Lower leg skin (tissue), 4 donors: Measurements from ENCODE around the gene NCF2. TPM values are rescaled to one million over a fixed set of nuclear protein-coding genes. Genes with fewer than 3 reads are reported as not detected.

Experiments
- DNase-seq, 2 donors: peaks; one replicate each; pipeline ENCODE4 v3.0.0-alpha.2; 2019; ENCODE audit warnings: low spot score in 2 of 2
- H3K4me3 ChIP-seq: fragments of 200-600 bp; sonication (generic); 2 replicates; pipeline ENCODE4 v1.5.1; 2017; ENCODE audit warnings: mild to moderate bottlenecking, low read depth; ENCODE audit not compliant: poor library complexity, severe bottlenecking
- CTCF ChIP-seq, 3 donors: fragments of 450-650 bp; IDR thresholded peaks; one replicate each; pipeline ENCODE4 v1.5.1; 2016; ENCODE audit warnings: antibody characterized with exemption in 3 of 3, mild to moderate bottlenecking in 3 of 3, moderate library complexity in 2 of 3
- POLR2A ChIP-seq, 2 donors: fragments of 450-650 bp; IDR thresholded peaks; one replicate each; pipeline ENCODE4 v1.6.1; 2016 to 2017; ENCODE audit warnings: antibody characterized with exemption in 2 of 2, mild to moderate bottlenecking in 1 of 2, moderate library complexity in 1 of 2
- WGBS, 2 donors: methylation state at CpG; one replicate each; pipeline ENCODE4 v1.1.5; 2018; 5-methylcytosine and 5-hydroxymethylcytosine counted together
- intact Hi-C: fragments of 100-400 bp; cut with DNase I; formaldehyde crosslinking; loops from one replicate; pipeline ENCODE4 v1.15.0; 2023; ENCODE audit warnings: low total_unique reads
- total RNA-seq, 4 donors: library from RNA; depleted of rRNA; stranded (reverse); fragments of >200 nt; gene quantifications; one replicate each; pipeline ENCODE4 v1.1.0, GENCODE V29; 2016

Gene NCF2, protein sequence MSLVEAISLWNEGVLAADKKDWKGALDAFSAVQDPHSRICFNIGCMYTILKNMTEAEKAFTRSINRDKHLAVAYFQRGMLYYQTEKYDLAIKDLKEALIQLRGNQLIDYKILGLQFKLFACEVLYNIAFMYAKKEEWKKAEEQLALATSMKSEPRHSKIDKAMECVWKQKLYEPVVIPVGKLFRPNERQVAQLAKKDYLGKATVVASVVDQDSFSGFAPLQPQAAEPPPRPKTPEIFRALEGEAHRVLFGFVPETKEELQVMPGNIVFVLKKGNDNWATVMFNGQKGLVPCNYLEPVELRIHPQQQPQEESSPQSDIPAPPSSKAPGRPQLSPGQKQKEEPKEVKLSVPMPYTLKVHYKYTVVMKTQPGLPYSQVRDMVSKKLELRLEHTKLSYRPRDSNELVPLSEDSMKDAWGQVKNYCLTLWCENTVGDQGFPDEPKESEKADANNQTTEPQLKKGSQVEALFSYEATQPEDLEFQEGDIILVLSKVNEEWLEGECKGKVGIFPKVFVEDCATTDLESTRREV
- total RNA-seq = 10 to 100 TPM; 26.6 to 58.2 (median 33.4) TPM

- intact Hi-C loops = no loop called here
- TF ChIP-seq CTCF (IDR thresholded peaks at IDR 0.05) (no peak), POLR2A (IDR thresholded peaks at IDR 0.05) (no peak)
- DNase-seq = no peak
- H3K4me3 ChIP-seq = no peak within 1 kb of the TSS
- WGBS, 2 donors = 48 to 53% methylated on average over 6 of the region's 6 CpGs
These were observed at the start of gene NCF2 for GRCh38 chr1:183590244-183591191. TSS of gene NCF2 (minus strand) at chr1:183590459. CDS start at chr1:183590329, 130 bp downstream.

DNA sequence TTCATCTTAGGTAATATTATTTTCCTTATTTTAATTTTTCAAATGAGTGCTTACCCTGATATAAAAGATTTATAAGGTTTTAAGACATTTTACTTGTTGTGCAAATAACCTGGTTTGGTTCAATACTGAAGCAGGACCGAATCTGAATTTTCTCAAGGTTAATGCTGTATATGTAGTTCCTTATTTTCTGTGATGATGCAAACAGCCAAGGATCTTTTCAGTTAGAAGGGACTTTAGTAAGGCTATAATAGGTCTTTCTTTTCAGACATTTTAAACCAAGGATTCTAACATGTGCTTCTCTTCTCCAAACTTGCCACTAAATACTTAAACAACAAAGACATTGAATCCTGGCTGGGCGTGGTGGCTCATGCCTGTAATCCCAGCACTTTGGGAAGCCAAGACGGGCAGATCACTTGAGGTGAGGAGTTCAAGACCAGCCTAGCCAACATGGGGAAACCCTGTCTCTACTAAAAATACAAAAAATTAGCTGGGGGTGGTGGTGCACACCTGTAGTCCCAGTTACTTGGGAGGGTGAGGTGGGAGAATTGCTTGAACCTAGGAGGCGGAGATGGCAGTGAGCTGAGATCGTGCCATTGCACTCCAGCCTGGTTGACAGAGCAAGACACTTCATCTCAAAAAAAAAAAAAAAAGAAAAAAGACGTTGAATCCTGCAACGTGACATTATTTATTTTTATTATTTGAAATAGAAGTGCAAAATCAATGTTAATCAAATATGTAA is 48.6 kb upstream of the NCF2 start:
- intact Hi-C loops = no loop called here
- WGBS, 2 donors = 87 to 89% methylated on average over 7 of the region's 7 CpGs
- TF ChIP-seq CTCF (IDR thresholded peaks at IDR 0.05) = no peak
- no peak overlapping the region for H3K4me3 ChIP-seq
- no peak for DNase-seq

DNA sequence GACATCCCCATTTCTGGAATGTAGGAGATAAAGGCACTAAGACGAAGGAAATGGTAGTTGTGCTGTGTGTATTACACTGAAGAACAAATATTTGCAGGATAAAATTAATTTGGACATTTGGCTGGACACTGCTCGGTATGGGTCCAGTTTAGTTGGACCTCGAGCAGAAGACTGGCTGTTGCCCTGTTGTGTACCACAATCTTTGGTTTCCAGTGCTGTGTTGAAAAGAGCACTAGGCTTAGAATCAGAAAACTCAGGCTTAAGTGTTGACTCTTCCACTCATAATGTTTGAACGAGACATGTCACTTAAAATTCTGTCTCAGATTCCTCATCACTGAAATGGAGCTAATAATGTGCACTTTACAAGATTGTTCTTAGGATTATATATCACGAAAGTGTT is 46.5 kb upstream of the NCF2 start:
- 53 to 58% methylated on average over 5 of the region's 5 CpGs for WGBS, 2 donors
- no peak for TF ChIP-seq POLR2A (IDR thresholded peaks at IDR 0.05)
- no peak for TF ChIP-seq CTCF (IDR thresholded peaks at IDR 0.05)
- no peak for DNase-seq
- no peak overlapping the region for H3K4me3 ChIP-seq
- intact Hi-C loops = no loop called here

DNA sequence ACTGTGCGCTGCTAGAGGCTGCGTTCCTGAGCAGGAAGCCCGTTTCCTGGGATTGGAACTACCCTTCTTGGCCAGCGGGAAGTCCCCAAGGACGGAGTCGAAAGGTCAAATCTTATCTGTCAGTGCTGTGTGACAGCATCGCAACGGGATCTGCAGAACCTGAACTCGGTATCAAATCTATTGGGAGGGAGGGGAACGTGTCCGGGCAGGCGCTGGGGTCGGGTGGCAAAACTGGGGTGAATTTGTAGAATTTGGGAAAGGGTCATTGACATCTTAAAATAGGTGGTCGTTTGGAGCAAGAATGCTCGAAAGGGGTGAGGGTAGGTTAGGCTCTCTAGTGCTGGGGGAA is 46.0 kb upstream of the NCF2 start:
- intact Hi-C loops = no loop called here
- H3K4me3 ChIP-seq = peak overlapping the region; percentile 90
- TF ChIP-seq CTCF (IDR thresholded peaks at IDR 0.05) (no peak), POLR2A (IDR thresholded peaks at IDR 0.05) (no peak)
- 4 to 5% methylated on average over 15 of the region's 15 CpGs for WGBS, 2 donors
- DNase-seq = no peak

DNA sequence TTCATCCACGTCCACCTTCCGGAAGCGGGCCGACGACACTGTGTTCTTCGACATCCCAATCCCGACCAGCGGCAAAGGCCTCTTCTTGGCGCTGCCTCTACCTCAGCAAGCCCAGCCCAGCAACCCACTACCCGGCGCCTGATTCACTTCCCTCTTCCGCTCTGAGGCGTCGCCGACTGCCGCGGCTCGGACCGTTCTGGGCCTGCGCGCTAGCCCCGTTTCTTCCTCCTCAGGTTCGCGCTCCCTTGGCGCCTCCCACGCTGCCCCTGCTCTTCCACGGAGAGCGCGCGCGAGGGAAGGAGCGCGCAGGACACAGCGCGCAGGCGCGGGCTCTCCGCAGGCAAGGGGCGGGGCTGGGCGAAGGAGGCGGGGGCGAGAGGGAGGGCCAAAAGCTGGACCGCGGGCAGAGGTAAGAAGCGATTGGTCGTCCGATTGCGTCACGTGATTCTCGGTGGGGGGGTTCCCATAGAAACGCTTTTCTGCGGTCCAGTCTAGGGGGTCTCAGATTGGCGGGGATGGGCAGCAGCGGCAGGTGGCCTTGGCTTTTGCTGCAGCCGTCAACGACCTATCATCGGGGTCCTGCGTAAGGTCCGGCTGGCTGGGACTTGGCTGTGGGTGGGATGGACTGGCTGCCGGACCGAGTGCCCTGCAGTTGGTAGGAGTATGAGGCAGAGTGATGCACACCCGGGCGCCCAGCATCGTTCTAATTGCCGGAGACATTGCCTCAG is 45.5 kb upstream of the NCF2 start, which contains the start of gene ARPC5:
Gene ARPC5 (minus strand): TSS at position 178 of the 728 bp plus-strand sequence. CDS start 124 bp downstream, at position 54.
- intact Hi-C loops = no loop called here
- 0% methylated on average over 63 to 64 of the region's 65 CpGs for WGBS, 2 donors
- TF ChIP-seq POLR2A (IDR thresholded peaks at IDR 0.05) = peak in 1 of 2 donors; percentile 36
- TF ChIP-seq CTCF (IDR thresholded peaks at IDR 0.05) = no peak
- peak; percentile 93 to 98 for DNase-seq
- peak within 1 kb of the TSS; percentile 90 for H3K4me3 ChIP-seq
